Spleen (tissue), 7 donors: Measurements from ENCODE around the gene RGS19.

ENCODE experiments used
- CTCF ChIP-seq, 11 experiments: fragments of 200-600 bp in 7 of 11; fragments of 450-650 bp in 4 of 11; sonication (generic) in 4 of 11; IDR thresholded peaks in 8 of 11; conservative IDR thresholded peaks in 3 of 11; 1 replicate in 7 of 11; 2 replicates in 4 of 11; pipeline versions ENCODE4 v1.4.0 to v1.8.0; 2016 to 2021; ENCODE audit warnings: antibody characterized with exemption in 11 of 11, inconsistent platforms in 4 of 11, mild to moderate bottlenecking in 1 of 11
- POLR2A ChIP-seq, 3 donors: fragments of 450-650 bp; IDR thresholded peaks; one replicate each; pipeline ENCODE4 v1.5.1; 2017; ENCODE audit warnings: antibody characterized with exemption in 3 of 3, mild to moderate bottlenecking in 1 of 3
- POLR2AphosphoS5 ChIP-seq, 3 donors: sonication (generic); formaldehyde crosslinking; IDR thresholded peaks; one replicate each; pipeline ENCODE4 v1.5.1; 2017; ENCODE audit warnings: antibody characterized with exemption in 3 of 3
- donor health status: DM: no; HTN: no; CAD: no; lungs with moderate emphysema.
- donor health status: DM: no; HTN: no; CAD: no.
- donor health status: DM: no; HTN: no; CAD: no.

GRCh38 chr20:64119681-64120341, 40.5 kb upstream of the RGS19 start:
- TF ChIP-seq CTCF (IDR thresholded peaks at IDR 0.05 in 8 of 11, conservative IDR thresholded peaks at IDR 0.05 in 3 of 11) (no peak), POLR2A (IDR thresholded peaks at IDR 0.05) (no peak), POLR2AphosphoS5 (IDR thresholded peaks at IDR 0.05) (no peak)
